Skeletal muscle tissue (tissue), 4 donors: ENCODE results near the gene B3GNT2. TPM values are rescaled to one million over a fixed set of nuclear protein-coding genes. Genes with fewer than 3 reads are reported as not detected.

ENCODE experiments used
- H3K27ac ChIP-seq: one replicate; pipeline ENCODE4 v1.7.0; 2013; ENCODE audit warnings: mild to moderate bottlenecking, low read depth, low read length, inconsistent platforms
- H3K27me3 ChIP-seq, 3 donors: one replicate each; pipeline ENCODE4 v1.7.0; 2013; ENCODE audit warnings: low read length in 3 of 3; ENCODE audit not compliant: control insufficient read depth in 3 of 3, insufficient read depth in 3 of 3
- H3K36me3 ChIP-seq, 3 donors: one replicate each; pipeline ENCODE4 v1.7.0; 2013; ENCODE audit warnings: low read length in 3 of 3; ENCODE audit not compliant: control insufficient read depth in 3 of 3, insufficient read depth in 3 of 3
- H3K4me1 ChIP-seq, 3 donors: one replicate each; pipeline ENCODE4 v1.7.0; 2013; ENCODE audit warnings: low read length in 3 of 3, mild to moderate bottlenecking in 3 of 3; ENCODE audit not compliant: control insufficient read depth in 3 of 3, insufficient read depth in 3 of 3
- H3K4me3 ChIP-seq, 3 donors: one replicate each; pipeline ENCODE4 v1.7.0; 2013; ENCODE audit warnings: low read length in 3 of 3
- H3K9ac ChIP-seq, 3 donors: one replicate each; pipeline ENCODE4 v1.7.0; 2013; ENCODE audit warnings: low read length in 3 of 3, mild to moderate bottlenecking in 3 of 3, moderate library complexity in 2 of 3, low read depth in 1 of 3
- H3K9me3 ChIP-seq, 3 donors: one replicate each; pipeline ENCODE4 v1.7.0; 2013; ENCODE audit warnings: low read length in 3 of 3; ENCODE audit not compliant: control insufficient read depth in 3 of 3
- total RNA-seq: library from RNA; depleted of rRNA; stranded (reverse); fragments of >200 nt; gene quantifications from one replicate; pipeline ENCODE4 v1.2.3, GENCODE V29; 2014
- donor health status: Osteomylitis.

B3GNT2 gene
- total RNA-seq, 1 donor from 2014 or later = 11.0 TPM

DNA sequence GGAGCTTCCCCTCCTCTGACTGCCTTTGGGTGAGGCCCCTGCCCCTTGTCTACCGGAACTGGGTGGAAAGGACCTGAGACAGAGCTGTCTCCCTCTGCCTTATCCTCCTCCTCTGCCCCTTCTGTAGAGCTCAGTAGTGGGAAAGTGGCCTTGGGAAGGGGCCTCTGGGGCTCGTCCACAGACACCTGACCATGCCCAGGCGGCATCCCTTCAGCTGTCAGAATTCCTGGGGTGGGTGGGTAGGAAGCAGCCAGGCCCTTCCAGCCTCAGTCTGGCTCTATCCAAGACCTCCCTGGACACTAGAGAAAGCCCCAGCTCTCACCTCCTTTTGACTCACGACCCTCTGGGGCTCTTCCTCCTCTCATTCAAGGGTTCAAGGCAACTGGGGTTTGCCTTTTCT, 35.6 kb downstream of the B3GNT2 start:
- Histone ChIP-seq H3K9ac (no peak overlapping the region), H3K36me3 (peaks cover 0 to 3% (median 0%) of the 10 kb centered on the region in 3 donors), H3K4me1 (no peaks in the 10 kb centered on the region), H3K27me3 (no peaks in the 10 kb centered on the region), H3K4me3 (no peak overlapping the region), H3K27ac (no peak overlapping the region), H3K9me3 (no peaks in the 10 kb centered on the region)

GRCh38 chr2:62234755-62235655, 39.1 kb downstream of the B3GNT2 start:
- no peaks in the 10 kb centered on the region for H3K36me3 ChIP-seq
- no peaks in the 10 kb centered on the region for H3K4me1 ChIP-seq
- H3K9me3 ChIP-seq = no peaks in the 10 kb centered on the region
- H3K9ac ChIP-seq = no peak overlapping the region
- H3K27ac ChIP-seq = no peak overlapping the region
- no peak overlapping the region for H3K4me3 ChIP-seq
- no peaks in the 10 kb centered on the region for H3K27me3 ChIP-seq

DNA sequence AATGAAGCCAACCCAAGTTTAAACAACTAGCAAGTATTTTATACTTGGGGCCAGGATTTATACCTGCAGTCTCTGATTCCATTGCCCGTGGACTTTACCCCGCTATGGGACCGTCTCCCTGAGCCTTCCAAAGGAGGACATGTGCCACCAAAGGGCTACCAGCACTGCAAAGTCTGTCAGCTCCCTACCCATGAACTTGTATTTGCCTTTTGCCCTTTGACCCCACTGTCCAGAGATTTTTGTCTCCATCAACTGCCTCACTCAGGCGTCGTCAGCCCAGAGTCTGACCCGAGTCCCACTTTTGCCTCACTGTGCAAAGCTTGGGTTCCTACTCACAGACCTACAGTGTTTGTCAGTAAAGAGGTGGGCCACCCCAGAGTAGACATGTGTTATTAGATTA, 40.6 kb downstream of the B3GNT2 start:
- H3K9ac ChIP-seq = no peak overlapping the region
- H3K4me1 ChIP-seq = no peaks in the 10 kb centered on the region
- H3K9me3 ChIP-seq = no peaks in the 10 kb centered on the region
- no peaks in the 10 kb centered on the region for H3K36me3 ChIP-seq
- H3K27me3 ChIP-seq = no peaks in the 10 kb centered on the region
- no peak overlapping the region for H3K27ac ChIP-seq
- H3K4me3 ChIP-seq = no peak overlapping the region

- H3K27ac ChIP-seq = no peak overlapping the region
- H3K9ac ChIP-seq = no peak overlapping the region
- no peaks in the 10 kb centered on the region for H3K36me3 ChIP-seq
- H3K4me1 ChIP-seq = no peaks in the 10 kb centered on the region
- H3K4me3 ChIP-seq = no peak overlapping the region
- no peaks in the 10 kb centered on the region for H3K9me3 ChIP-seq
- H3K27me3 ChIP-seq = no peaks in the 10 kb centered on the region
These were observed 42.3 kb downstream of the B3GNT2 start for GRCh38 chr2:62238236-62238635.

DNA sequence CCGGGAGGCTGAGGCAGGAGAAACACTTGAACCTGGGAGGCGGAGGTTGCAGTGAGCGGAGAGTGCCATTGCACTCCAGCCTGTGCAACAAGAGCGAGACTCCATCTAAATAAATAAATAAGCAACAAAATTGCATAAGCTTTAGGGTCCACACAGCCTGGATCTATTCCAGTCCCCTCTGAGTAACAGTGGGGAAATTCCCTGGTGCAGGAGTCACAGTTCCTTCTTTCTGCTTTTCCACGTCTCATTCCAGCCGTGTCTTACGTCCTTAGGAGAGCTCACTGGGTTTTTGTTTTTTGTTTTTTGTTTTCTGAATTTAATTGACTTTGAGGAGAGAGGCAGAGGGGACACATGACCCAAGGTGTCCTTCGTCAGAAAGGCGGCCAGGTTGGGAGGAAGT, 44.6 kb downstream of the B3GNT2 start:
- Histone ChIP-seq H3K4me1 (no peaks in the 10 kb centered on the region), H3K27ac (no peak overlapping the region), H3K36me3 (no peaks in the 10 kb centered on the region), H3K9ac (no peak overlapping the region), H3K4me3 (no peak overlapping the region), H3K9me3 (no peaks in the 10 kb centered on the region), H3K27me3 (no peaks in the 10 kb centered on the region)

DNA sequence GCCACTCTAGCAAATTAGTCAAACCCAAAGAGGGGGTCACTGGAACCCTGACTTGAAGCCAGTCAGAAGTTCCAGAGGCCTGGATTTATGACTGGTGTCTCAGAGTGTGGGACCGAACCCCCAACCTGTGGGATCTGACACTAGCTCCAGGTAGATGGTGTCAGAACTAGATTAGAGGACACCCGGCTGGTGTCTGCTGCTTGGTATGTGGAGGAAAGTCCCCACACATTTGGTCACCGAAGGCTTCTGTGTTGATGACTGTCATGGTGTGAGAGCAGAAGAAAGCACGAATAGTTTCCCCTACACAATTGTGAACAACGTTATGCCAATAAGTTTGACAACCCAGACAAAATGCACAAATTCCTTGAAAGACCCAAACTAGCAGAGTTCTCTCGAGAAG, 48.1 kb downstream of the B3GNT2 start:
- no peak overlapping the region for H3K9ac ChIP-seq
- H3K4me3 ChIP-seq = no peak overlapping the region
- H3K4me1 ChIP-seq = no peaks in the 10 kb centered on the region
- H3K9me3 ChIP-seq = no peaks in the 10 kb centered on the region
- no peaks in the 10 kb centered on the region for H3K27me3 ChIP-seq
- H3K27ac ChIP-seq = no peak overlapping the region
- no peaks in the 10 kb centered on the region for H3K36me3 ChIP-seq

GRCh38 chr2:62248226-62248625, 52.3 kb downstream of the B3GNT2 start:
- no peak overlapping the region for H3K4me3 ChIP-seq
- H3K9ac ChIP-seq = no peak overlapping the region
- no peak overlapping the region for H3K27ac ChIP-seq
- H3K36me3 ChIP-seq = no peaks in the 10 kb centered on the region
- H3K4me1 ChIP-seq = no peaks in the 10 kb centered on the region
- no peaks in the 10 kb centered on the region for H3K27me3 ChIP-seq
- no peaks in the 10 kb centered on the region for H3K9me3 ChIP-seq

- Histone ChIP-seq H3K27me3 (no peaks in the 10 kb centered on the region), H3K9me3 (peaks cover 0 to 2% (median 0%) of the 10 kb centered on the region in 3 donors), H3K36me3 (no peaks in the 10 kb centered on the region), H3K4me3 (no peak overlapping the region), H3K4me1 (no peaks in the 10 kb centered on the region), H3K9ac (no peak overlapping the region), H3K27ac (no peak overlapping the region)
These were observed 54.3 kb downstream of the B3GNT2 start for GRCh38 chr2:62250239-62250638.

GRCh38 chr2:62254424-62255266, 58.7 kb downstream of the B3GNT2 start:
- Histone ChIP-seq H3K9me3 (peaks cover 0 to 2% (median 0%) of the 10 kb centered on the region in 3 donors), H3K9ac (no peak overlapping the region), H3K4me1 (no peaks in the 10 kb centered on the region), H3K27me3 (no peaks in the 10 kb centered on the region), H3K27ac (no peak overlapping the region), H3K36me3 (no peaks in the 10 kb centered on the region), H3K4me3 (no peak overlapping the region)

DNA sequence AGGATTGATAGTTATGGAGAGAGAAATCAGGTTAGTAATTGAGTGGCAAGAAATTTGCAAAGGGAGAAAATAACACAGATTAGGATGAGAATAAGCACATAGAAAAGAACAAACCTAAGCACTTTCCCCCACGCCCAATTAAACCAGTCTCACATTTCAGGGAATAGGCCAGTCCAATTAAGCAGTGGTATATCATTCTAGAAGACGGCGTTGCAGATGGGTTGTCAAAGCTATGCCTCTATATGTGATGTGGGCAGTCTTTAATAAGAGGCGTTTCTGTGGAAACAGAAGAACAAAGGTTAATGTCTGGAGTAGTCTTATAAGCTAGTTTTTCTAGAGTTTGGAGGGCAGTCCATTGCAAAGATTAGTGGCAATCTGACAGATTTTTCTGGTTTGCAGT, 61.6 kb downstream of the B3GNT2 start:
- H3K27ac ChIP-seq = no peak overlapping the region
- H3K36me3 ChIP-seq = no peaks in the 10 kb centered on the region
- no peaks in the 10 kb centered on the region for H3K27me3 ChIP-seq
- no peak overlapping the region for H3K4me3 ChIP-seq
- H3K9ac ChIP-seq = no peak overlapping the region
- H3K4me1 ChIP-seq = no peaks in the 10 kb centered on the region
- H3K9me3 ChIP-seq = peaks cover 0 to 2% (median 0%) of the 10 kb centered on the region in 3 donors
